ENCODE results near the gene PCGF3.
"Not testable (repeated sequence)": the region's sequence is repeated elsewhere in the genome, so short reads cannot be mapped to it uniquely, and the experiment has no call there.

Gene PCGF3

DNA sequence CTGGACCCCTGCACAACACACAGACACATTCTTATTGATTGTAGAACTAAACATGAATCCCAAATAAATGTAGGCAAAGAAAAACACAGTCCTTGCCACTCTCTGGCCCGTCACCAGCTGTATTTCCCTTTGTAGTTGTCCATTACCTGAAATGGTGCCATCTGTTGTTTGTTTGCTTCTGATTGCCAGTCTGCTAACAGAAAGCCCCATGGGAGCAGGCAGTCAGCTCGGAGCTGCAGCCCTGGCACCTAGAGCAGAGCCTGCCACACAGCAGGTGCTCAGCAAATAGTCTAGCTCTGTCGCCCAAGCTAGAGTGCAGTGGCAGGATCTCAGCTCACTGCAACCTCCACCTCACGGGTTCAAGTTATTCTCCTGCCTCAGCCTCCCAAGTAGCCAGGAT, 91.4 kb downstream of the PCGF3 start:
- no peak for DNase-seq (ENCODE audit: low read depth)

DNA sequence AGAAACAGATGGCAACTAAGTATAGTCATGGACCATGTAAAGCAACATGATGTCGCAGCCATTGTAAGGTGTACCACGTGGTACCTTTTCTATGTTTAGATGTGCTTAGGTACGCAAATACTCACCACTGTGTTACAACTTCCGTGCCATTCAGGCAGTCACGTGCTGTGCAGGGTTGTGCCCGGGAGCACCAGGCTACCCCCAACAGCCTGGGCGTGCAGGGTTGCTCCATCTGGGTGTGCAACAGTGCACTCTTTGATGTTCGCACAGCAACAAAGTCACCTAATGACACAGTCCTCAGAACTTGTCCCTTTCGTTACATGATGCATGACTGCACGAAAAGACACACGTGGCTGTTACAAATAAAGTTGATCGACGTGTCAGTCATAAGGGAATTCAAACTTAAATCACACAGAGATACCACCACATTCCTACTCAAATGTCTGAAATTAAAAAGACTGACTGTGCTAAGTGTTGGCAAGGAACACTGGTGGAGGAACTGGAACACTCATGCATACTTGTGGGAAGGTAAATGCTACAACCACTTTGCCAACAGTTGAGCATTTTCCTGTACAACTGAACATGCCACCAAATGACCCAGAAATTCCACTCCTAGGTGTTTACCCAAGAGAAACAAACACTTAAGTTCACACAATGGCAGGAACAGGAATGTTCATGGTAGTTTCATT, 95.9 kb downstream of the PCGF3 start:
- DNase-seq (ENCODE audit: low read depth), result no peak

DNA sequence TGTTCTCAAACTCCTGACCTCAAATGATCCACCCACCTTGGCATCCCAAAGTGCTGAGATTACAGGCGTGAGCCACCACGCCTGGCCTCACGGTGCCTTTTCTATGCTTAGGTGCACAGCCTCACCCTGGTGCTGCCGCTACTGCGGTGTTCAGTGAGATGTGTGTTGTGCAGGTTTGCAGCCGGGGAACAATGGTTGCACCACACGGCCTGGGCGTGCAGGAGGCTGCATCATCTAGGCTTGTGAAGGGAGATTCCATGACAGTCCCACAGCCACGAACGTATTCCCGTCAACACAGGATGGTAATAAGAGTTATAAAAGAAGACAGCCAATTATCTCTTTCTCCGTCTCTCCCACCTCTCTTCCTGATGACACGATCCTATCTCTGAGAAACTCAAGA, 98.3 kb downstream of the PCGF3 start:
- DNase-seq (ENCODE audit: low read depth), result no peak

DNA sequence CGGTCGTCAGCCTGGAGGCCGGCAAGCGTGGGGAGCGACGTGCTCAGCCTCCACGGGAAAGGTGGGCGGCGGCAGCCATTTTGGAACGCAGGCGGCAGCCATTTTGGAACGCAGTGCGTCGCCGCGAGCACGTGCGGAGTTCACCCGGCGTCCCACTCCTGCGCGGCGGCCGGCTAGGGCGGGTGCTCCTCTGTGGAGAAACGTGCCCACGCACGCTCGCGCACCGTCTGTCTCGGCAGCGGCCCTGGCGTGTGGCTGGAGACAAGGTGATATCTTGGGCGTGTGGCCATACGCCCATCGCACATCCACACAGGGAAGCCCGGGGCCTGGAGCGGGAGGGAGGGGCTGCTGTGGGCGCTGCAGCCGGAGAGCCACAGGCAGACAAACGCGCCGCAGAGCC, 99.2 kb downstream of the PCGF3 start:
- DNase-seq (ENCODE audit: low read depth), result no peak

DNA sequence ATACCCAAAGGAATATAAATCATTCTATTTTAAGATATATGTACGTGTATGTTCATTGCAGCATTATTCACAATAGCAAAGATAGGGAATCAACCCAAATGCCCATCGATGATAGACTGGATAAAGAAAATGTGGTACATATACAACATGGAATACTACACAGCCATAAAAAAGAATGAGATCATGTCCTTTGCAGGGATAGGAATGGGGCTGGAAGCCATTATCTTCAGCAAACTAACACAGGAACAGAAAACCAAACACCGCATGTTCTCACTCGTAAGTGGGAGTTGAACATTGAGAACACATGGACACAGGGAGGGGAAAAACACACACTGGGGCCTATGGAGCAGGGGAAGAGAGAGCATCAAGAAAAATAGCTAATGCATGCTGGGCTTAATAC, 101.3 kb downstream of the PCGF3 start:
- DNase-seq (ENCODE audit: low read depth), result not testable (repeated sequence)

DNA sequence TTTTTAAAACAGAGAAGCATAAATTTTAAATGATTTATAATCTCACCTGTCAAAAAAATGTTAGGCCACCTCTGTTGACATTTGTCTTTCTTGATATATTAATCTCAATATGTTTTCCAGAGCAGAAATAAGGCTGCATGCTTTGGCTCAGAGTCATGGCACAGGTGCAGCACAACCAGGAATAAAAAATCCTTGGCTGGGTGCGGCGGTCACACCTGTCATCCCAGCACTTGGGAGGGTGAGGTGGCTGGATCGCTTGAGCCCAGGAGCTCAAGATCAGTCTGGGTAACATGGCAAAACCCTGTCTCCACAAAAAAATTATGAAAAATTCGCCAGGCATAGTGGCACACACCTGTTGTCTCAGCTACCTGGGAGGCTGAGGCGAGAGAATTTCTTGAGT, 102.2 kb downstream of the PCGF3 start:
- no peak for DNase-seq (ENCODE audit: low read depth)

DNA sequence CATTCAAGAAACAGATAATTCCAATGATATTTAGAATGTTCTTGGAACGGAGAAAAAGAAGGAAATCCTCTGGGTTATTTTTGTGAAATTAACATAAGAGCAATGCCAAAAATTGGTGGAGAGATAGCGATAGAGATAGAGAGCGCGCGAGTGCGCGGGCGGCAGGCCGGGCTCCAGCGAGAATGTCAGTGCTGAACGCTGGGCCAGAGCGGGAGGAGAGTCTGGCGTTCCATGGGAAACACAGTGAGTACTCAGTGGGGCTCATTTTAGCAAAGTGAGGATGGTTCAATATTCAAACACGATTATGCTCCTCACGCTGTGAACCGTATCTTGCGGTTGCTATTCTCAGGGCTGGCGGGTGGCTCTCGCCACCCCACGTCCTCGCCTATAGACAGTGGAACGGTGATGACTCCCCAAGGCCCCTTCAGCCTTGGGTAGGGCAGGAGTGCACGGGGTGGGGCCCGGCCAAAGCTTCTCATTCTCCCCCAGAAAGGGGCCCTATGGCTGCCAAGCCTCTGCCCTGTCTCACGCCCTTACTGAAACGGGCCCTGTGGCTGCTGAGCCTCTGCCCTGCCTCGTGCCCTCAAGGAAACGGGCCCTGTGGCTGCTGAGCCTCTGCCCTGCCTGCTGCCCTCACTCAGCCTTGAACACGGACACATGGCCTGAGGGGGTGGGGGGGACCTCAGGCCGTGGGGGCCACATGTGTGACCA, 103.4 kb downstream of the PCGF3 start:
- no peak for DNase-seq (ENCODE audit: low read depth)

DNA sequence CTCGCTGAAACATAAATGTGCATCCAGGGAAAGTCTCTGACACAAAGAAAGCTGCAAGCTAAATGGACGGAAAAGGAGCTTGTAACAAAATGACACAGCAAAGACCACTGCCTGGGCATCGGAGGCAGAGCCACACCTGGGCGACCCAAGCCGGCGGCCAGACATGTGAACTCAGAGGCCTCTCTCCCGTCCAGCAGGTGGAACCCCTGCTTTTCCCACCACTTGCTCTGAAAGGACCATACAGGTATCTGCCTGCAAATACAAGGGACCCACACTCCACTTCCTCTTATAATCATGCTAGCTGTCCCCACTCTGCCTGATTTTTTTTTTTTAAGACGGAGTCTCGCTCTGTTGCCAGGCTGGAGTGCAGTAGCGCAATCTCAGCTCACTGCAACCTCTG, 108.3 kb downstream of the PCGF3 start:
- no peak for DNase-seq (ENCODE audit: low read depth)

DNA sequence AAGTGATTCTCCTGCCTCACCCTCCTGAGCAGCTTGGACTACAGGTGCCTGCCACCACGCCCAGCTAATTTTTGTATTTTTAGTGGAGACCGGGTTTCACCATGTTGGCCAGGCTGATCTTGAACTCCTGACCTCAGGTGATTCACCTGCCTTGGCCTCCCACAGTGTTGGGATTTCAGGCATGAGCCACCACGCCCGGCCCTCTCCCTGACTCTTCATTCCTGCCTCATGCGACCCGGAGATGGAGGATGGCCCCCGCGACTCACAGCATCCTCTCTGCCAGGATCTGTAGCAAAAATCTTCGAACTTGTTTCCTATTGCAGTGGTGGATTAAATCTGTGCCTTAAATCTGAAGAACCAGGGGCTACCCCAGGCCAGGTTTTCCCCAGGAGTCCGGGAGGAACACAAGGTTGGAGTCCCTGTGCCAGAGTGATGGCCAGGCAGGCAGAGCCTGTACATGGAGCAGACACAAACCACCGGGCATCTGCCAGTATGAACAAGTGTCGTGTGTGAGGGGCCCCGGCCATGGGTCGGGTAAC, 108.7 kb downstream of the PCGF3 start:
- DNase-seq (ENCODE audit: low read depth), result no peak

DNA sequence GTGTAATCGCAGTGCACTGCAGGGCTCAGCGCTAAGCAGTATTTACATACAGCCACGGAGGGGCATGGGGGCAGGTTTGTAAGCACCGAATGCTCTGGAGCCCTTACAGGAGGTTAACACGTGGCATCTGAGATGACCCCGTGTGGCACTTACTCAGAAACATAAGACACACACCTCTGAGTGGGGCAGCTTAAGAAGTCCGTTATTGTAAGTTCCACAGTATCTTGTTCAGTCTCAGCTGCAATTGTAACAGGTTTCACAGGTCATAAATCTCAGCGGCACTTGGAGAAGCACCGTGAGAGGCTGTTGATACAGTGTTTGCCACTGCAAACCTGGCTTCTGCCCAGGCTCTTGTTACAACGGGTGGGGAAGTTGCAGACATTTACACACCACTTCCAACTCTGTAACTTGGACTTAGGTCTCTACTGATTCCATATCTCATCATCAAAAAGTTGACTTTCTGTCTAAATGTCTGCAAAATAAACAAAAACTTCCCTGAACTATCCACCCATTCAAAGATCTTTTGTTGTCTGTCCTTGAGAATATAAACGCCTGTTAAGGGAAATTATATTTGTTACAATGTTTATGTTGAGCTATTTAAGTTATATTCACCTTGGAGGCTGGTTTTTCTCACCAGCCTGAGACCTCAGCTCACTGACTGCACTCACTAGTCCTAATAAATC, 110.0 kb downstream of the PCGF3 start:
- DNase-seq (ENCODE audit: low read depth), result no peak

DNA sequence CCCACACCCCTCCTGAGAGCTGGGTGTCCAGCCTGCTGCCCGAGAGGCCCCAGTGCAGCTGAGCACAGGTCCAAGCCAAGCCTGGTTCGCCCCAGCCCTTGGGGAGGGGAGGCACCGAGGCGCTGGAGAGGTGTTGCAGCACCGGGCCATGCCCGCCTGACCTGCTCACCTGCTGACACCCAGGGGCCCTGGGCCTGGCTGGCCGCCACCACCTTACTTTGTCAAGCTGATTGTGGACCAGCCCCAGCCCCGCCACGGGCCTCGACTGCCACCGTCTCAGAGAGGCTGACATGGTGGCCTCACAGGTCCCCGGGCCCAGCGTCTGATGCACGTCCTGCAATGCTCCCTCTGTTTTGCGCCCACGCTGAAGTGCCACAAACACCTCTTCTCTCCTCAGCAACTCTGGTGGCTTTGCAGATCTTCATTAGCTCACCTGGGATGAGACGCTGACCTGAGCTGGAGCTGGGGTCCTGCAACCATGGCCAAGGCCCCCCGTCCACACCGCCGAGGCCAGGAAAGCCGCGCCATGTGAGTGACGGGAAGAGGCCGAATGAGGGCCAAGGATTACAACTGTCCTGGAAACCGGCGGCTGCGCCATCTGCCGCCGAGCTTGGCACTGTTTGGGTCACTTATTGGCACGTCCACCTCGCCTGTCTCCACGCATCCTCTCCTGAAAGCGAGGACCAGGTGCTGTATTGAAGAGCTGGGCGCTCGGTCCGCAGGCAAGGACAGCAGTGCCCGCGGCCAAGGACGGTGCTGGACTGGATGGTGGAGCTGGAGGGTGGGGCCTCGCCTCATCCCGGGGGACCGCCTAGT, 112.7 kb downstream of the PCGF3 start:
- no peak for DNase-seq (ENCODE audit: low read depth)

DNA sequence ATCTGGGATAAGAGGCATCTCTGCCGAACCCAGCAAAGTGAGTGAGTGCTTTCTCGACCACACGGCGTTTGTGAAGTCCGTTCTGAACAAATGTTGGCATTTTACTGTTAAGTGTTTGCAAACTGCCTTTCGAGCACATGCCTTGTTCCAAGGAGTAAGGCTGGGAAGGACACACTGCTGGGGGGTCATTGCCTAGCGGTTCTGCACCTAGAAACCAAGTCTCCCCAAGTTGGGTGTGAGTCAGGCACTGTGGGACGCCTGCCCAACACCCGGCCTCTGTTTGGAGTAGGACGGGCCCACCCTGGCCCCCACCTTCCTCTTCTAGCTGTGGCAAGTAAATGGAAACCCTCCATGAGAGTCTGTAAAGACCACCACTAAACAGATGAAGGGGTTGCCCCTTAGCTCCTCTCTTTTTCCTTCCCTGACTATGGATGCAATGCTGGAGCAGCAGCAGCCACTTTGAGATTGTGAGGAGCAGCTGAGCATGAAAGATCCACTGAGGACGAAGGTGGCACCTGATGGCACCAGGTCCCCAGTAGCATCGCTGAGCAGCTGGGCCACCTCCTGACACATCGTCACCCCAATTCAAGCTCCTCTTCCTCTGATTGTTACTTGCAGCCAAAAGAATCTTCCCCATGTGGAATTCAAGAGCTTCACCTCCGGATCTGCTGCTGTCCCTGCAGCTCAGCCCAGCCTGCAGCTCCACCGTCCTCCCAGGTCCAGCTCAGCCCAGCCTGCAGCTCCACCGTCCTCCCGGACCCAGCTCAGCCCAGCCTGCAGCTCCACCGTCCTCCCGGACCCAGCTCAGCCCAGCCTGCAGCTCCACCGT, 114.0 kb downstream of the PCGF3 start:
- DNase-seq (ENCODE audit: low read depth), result no peak
